NCI-H82 (cell line): Measurements from ENCODE around the gene PLA2G4C.
A peak's percentile ranks its signal among the peaks of the same experiment; 100 is the strongest.

Experiments
- DNase-seq: peaks from one replicate; lab custom pipeline; 2025; lab: John Stamatoyannopoulos, UW

The PLA2G4C gene

GRCh38 chr19:48053856-48054255 lies 56.8 kb downstream of the PLA2G4C start:
- no peak for DNase-seq

DNA sequence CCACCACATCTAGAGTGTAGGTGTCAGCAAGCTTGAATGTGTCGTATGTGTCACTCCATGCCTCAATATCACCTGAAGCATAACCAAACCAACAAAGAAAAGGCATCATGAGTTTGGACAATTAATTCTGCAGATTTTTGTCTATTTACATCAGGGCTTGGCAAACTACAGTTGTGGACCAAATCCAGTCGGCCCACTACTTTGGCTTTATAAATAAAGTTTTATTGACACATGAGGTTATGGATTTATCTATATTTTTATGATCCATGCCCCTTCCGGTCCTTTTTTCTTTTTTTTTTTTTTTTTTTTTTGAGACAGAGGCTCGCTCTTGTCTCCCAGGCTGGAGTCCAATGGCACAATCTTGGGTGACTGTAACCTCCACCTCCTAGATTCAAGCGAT lies 57.5 kb downstream of the PLA2G4C start:
- no peak for DNase-seq

DNA sequence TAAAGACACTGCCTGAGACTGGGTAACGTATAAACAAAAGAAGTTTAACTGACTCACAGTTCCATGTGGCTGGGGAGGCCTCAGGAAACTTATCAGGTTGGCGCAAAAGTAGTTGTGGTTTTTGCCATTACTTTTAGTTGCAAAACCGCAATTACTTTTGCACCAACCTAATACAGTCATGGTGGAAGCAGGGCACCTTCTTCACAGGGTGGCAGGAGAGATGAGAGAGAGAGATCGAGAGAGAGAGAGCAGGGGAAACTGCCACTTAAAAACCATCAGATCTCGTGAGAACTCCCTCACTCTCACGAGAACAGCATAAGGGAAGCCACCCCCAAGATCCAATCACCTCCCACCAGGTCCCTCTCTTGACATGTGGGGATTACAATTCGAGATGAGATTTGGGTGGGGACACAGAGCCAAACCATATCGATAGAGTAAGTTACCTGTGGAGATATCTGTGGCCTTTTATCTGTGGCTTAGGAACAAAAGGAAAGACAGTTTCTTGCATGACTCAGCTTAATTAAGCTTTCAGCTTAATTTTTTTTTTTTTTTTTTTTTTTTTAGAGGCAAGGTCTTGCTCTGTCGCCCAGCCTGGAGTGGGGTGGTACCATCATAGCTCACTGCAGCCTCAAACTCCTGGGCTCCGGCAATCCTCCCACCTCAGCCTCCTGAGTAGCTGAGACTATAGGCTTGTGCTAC lies 59.1 kb downstream of the PLA2G4C start:
- no peak for DNase-seq

DNA sequence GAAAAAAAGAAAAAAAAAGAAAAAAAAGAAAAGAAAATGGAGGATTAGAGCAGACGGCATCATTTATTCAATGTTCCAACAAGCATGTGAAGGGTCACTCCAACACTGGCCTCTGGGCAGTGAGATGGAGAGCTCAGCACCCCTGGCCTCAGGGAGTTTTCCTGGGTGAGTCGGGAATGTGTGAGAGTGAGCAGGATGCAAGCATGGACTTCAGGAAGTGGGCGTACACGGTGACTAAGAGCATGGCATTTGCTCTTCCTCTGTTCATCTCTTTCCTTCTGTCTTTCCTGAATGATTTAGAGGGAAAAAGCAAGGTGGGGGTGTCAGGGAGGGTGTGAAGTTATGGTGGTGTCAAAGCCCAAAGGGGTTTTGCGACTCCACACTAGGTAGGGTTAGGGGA lies 66.1 kb downstream of the PLA2G4C start:
- DNase-seq, result peak; percentile 32

DNA sequence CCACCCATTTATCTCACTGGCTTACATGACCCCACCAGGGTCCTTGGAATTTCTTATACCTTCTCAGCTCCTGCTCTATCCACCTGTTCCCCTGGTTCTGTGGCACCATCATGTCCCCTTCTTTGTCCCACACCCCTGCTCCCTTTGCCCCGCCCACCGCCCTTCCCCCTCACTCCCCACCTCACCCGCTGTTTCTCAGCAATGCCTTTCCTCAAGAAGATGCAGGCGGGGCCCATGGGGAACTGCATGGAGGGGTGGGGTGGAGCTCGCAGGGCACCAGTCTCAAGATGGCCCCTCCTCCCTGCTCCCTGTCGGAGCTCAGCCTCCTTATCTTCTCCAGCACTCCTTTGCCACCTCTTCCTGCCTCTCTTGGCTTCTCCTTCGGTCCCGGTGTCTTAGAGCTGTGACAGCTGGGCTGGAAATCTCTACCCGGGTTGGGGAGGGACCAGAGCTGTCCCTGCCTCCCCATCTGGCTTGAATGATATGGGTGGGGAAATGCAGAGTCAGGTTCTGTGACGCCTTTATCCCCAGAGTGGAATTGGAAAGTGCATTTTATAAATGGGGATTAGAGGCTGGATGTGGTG lies 66.8 kb downstream of the PLA2G4C start, which contains the start of gene CABP5:
CABP5 (minus strand) TSS at position 405 of the 584 bp plus-strand sequence; CDS start at position 248, 157 bp downstream.
- DNase-seq, result peak; percentile 99

- no peak for DNase-seq
These were observed 68.6 kb downstream of the PLA2G4C start for GRCh38 chr19:48041877-48042580.

GRCh38 chr19:48036765-48037164 lies 73.9 kb downstream of the PLA2G4C start:
- DNase-seq, result no peak

- DNase-seq, result no peak
These were observed 77.0 kb downstream of the PLA2G4C start for GRCh38 chr19:48033604-48034003.

DNA sequence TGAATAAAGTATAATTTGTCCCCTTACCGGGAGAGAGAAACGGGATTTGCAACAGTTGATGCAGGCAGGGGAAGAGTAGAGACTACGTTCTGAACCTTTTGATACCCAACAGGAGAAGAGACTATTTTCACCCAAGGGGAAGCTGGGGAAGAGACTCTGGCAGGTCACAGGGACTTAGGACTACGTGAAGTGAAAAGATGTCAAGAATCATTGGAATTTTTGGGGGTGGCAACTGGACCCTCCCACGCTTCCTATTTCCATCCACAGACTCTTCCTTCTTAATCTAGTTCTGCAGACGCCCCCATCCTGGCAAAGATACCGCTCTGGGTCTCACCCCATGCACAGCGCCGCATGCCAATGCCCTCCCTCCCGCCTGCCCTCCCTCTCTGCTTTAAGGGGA lies 80.5 kb downstream of the PLA2G4C start:
- DNase-seq, result peak; percentile 71

- DNase-seq, result peak; percentile 98
These were observed 81.2 kb downstream of the PLA2G4C start for GRCh38 chr19:48029431-48029830.

- no peak for DNase-seq
These were observed 85.1 kb downstream of the PLA2G4C start for GRCh38 chr19:48025480-48025879.

GRCh38 chr19:48023518-48023917 lies 87.1 kb downstream of the PLA2G4C start:
- DNase-seq, result no peak

- DNase-seq, result no peak
These were observed 87.6 kb downstream of the PLA2G4C start for GRCh38 chr19:48023011-48023410.

DNA sequence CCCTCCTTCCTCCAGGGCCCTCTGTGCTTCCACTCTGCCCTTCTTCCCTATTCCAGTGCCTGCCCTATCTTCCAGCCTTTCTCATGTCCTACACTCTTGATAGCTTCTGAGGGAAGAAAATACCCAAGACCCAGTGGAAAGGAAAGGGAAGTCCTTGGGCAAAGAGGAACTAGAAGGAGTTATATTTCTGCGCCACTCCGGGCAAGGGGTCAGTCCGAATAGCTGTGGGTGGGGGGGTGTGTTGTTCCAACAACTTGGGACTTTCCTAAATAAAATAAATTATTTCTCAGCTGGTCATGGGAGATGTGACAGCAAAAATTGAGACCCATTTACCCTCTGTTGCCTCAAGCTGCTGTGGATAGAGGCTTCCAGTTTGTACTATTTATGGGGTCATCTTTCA lies 89.9 kb downstream of the PLA2G4C start:
- DNase-seq, result no peak

- no peak for DNase-seq
These were observed 99.5 kb downstream of the PLA2G4C start for GRCh38 chr19:48010932-48011758.

DNA sequence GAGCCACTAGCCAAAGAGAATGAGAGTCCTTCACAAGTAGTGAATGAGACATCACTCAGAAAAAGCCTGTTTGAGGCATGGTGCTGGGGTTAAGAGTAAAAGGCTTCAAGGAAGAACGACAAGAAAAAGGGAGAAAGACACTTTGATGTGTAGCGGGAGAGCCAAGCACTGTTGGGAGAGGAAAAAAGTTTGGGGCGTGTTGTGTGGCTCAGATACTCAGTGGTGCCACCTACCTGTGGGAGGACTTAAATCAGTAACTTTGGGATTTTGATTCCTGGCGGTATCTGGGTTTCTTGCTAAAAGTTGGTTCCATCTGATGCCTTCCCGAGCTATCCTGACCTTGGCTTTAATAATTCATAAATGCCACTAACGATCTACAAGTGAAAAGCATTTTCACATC lies 103.9 kb downstream of the PLA2G4C start:
- DNase-seq, result peak; percentile 31

GRCh38 chr19:48004236-48004635 lies 106.4 kb downstream of the PLA2G4C start:
- peak; percentile 40 for DNase-seq

- DNase-seq, result no peak
These were observed 109.8 kb downstream of the PLA2G4C start for GRCh38 chr19:48000846-48001245.

- no peak for DNase-seq
These were observed 111.8 kb downstream of the PLA2G4C start for GRCh38 chr19:47998800-47999199.
